Thoracic aorta (tissue), 2 donors: ENCODE results near the gene MBD6. TPM values are rescaled to one million over a fixed set of nuclear protein-coding genes. Genes with fewer than 3 reads are reported as not detected.

ENCODE experiments used
- ATAC-seq: fragments of 150-250 bp; one replicate; pipeline ENCODE4 v1.8.0; 2017; ENCODE audit warnings: low read depth; ENCODE audit not compliant: insufficient number of reproducible peaks, low FRiP score
- DNase-seq: peaks from one replicate; pipeline ENCODE4 v3.0.0-alpha.2; 2020; ENCODE audit warnings: low spot score
- H3K27ac ChIP-seq, 2 donors: fragments of 200-600 bp; sonication (generic); 1 replicate in 1 of 2; 2 replicates in 1 of 2; pipeline ENCODE4 v1.5.1; 2016; ENCODE audit warnings: mild to moderate bottlenecking in 2 of 2, moderate library complexity in 2 of 2
- H3K27me3 ChIP-seq: fragments of 200-600 bp; sonication (generic); replicated peaks from 2 replicates; pipeline ENCODE4 v1.6.0; 2016; ENCODE audit warnings: mild to moderate bottlenecking; ENCODE audit not compliant: insufficient read depth
- H3K36me3 ChIP-seq: fragments of 200-600 bp; sonication (generic); one replicate; pipeline ENCODE4 v1.5.1; 2016
- H3K4me1 ChIP-seq, 2 donors: fragments of 200-600 bp; sonication (generic); 1 replicate in 1 of 2; 2 replicates in 1 of 2; pipeline versions ENCODE4 v1.5.1 to v1.6.0; 2016; ENCODE audit warnings: low read depth in 2 of 2, mild to moderate bottlenecking in 1 of 2; ENCODE audit not compliant: control insufficient read depth in 1 of 2
- H3K4me3 ChIP-seq: fragments of 200-600 bp; sonication (generic); 2 replicates; pipeline ENCODE4 v1.5.1; 2016; ENCODE audit warnings: mild to moderate bottlenecking
- H3K9me3 ChIP-seq: fragments of 200-600 bp; sonication (generic); 2 replicates; pipeline ENCODE4 v1.5.1; 2016
- CTCF ChIP-seq: fragments of 200-600 bp; sonication (generic); IDR thresholded peaks from one replicate; pipeline ENCODE4 v1.5.1; 2019; ENCODE audit warnings: antibody characterized with exemption
- total RNA-seq, 2 donors: library from RNA; depleted of rRNA; stranded (reverse); fragments of >200 nt; gene quantifications; one replicate each; pipeline versions ENCODE4 v1.1.0 to v1.2.3, GENCODE V29; 2016

Gene MBD6
- total RNA-seq, 2 donors from 2014 or later = 39.2 to 54.3 TPM

- no peak for ATAC-seq
Measured at GRCh38 chr12:57525615-57526383, 3.2 kb downstream of the MBD6 start.

GRCh38 chr12:57526477-57527126 is 4.0 kb downstream of the MBD6 start:
- Histone ChIP-seq H3K4me3 (no peak overlapping the region), H3K27me3 (no peaks in the 10 kb centered on the region), H3K36me3 (peaks cover 67% of the 10 kb centered on the region), H3K27ac (no peak overlapping the region), H3K4me1 (peaks cover 15 to 33% of the 10 kb centered on the region in 2 donors), H3K9me3 (no peaks in the 10 kb centered on the region)
- no peak for DNase-seq
- no peak for ATAC-seq
- no peak for TF ChIP-seq CTCF

More at GRCh38 chr12:57525615-57526383, 3.2 kb downstream of the MBD6 start:
- no peak for TF ChIP-seq CTCF
- Histone ChIP-seq H3K36me3 (peaks cover 59% of the 10 kb centered on the region), H3K9me3 (no peaks in the 10 kb centered on the region), H3K4me1 (peaks cover 21 to 41% of the 10 kb centered on the region in 2 donors), H3K27ac (no peak overlapping the region), H3K4me3 (no peak overlapping the region), H3K27me3 (no peaks in the 10 kb centered on the region)
- DNase-seq = no peak

- Histone ChIP-seq H3K4me3 (no peak overlapping the region), H3K27me3 (no peaks in the 10 kb centered on the region), H3K27ac (no peak overlapping the region), H3K36me3 (peaks cover 73% of the 10 kb centered on the region), H3K9me3 (no peaks in the 10 kb centered on the region), H3K4me1 (peaks cover 13 to 27% of the 10 kb centered on the region in 2 donors)
- DNase-seq = no peak
- ATAC-seq = no peak
- no peak for TF ChIP-seq CTCF
Measured at GRCh38 chr12:57527184-57527583, 4.6 kb downstream of the MBD6 start.

- no peaks in the 10 kb centered on the region for H3K9me3 ChIP-seq
- peaks cover 13 to 27% of the 10 kb centered on the region in 2 donors for H3K4me1 ChIP-seq
- H3K4me3 ChIP-seq = no peak overlapping the region
- H3K27ac ChIP-seq = no peak overlapping the region
- no peaks in the 10 kb centered on the region for H3K27me3 ChIP-seq
- no peak for TF ChIP-seq CTCF
- no peak for ATAC-seq
- H3K36me3 ChIP-seq = peaks cover 83% of the 10 kb centered on the region
- DNase-seq = no peak
Measured at GRCh38 chr12:57528176-57528575, 5.6 kb downstream of the MBD6 start.

- no peak overlapping the region for H3K4me3 ChIP-seq
- H3K27ac ChIP-seq = no peak overlapping the region
Measured at GRCh38 chr12:57528831-57529555, 6.4 kb downstream of the MBD6 start.

More at GRCh38 chr12:57528831-57529555, 6.4 kb downstream of the MBD6 start:
- DNase-seq (no peak), ATAC-seq (no peak)
- TF ChIP-seq CTCF = no peak
- Histone ChIP-seq H3K4me1 (peaks cover 8 to 20% of the 10 kb centered on the region in 2 donors), H3K36me3 (peaks cover 87% of the 10 kb centered on the region), H3K27me3 (no peaks in the 10 kb centered on the region), H3K9me3 (no peaks in the 10 kb centered on the region)
